ENCODE data around the gene TTLL12.
"Not testable (repeated sequence)": the region's sequence is repeated elsewhere in the genome, so short reads cannot be mapped to it uniquely, and the experiment has no call there.

The TTLL12 gene

GRCh38 chr22:43151251-43152002, 35.5 kb downstream of the TTLL12 start, which contains the start of gene TSPO:
TSS of gene TSPO (plus strand) at chr22:43151559. CDS start at chr22:43159239, 7,680 bp downstream.
- peak within 1 kb of the TSS; percentile 52 for H3K4me3 ChIP-seq (ENCODE audit: low read depth, low read length)
- TF ChIP-seq, protein P1, sequence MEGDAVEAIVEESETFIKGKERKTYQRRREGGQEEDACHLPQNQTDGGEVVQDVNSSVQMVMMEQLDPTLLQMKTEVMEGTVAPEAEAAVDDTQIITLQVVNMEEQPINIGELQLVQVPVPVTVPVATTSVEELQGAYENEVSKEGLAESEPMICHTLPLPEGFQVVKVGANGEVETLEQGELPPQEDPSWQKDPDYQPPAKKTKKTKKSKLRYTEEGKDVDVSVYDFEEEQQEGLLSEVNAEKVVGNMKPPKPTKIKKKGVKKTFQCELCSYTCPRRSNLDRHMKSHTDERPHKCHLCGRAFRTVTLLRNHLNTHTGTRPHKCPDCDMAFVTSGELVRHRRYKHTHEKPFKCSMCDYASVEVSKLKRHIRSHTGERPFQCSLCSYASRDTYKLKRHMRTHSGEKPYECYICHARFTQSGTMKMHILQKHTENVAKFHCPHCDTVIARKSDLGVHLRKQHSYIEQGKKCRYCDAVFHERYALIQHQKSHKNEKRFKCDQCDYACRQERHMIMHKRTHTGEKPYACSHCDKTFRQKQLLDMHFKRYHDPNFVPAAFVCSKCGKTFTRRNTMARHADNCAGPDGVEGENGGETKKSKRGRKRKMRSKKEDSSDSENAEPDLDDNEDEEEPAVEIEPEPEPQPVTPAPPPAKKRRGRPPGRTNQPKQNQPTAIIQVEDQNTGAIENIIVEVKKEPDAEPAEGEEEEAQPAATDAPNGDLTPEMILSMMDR (IDR thresholded peaks at IDR 0.05; ENCODE audit: borderline replicate concordance, insufficient read depth, low read depth, low read length), result no peak

DNA sequence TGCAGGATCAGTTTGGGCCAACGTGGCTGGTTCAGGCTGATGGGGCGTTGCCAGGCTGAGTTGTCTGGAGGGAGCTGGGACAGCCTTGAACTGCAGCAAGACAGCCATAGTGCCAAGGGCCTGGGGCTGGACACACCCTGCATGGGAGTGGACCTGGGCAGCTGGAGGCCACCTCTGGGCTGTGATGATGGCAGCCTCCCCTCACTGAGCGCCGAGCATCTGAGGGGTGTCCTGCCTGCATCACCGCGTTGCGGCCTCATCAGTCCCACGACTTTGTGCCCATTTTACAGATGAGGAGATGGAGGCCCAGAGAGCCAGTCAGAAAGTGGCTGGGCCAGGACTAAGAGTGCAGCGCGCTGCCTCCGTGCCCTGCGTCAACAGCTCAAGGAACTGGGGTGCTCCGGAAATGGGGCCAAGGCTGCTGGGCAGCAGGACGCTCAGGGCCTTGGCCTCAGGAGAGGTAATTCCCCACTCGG, 36.2 kb downstream of the TTLL12 start:
- H3K4me3 ChIP-seq (ENCODE audit: low read depth, low read length), result peak overlapping the region; percentile 52
- TF ChIP-seq, protein P1 (IDR thresholded peaks at IDR 0.05; ENCODE audit: borderline replicate concordance, insufficient read depth, low read depth, low read length), result no peak

DNA sequence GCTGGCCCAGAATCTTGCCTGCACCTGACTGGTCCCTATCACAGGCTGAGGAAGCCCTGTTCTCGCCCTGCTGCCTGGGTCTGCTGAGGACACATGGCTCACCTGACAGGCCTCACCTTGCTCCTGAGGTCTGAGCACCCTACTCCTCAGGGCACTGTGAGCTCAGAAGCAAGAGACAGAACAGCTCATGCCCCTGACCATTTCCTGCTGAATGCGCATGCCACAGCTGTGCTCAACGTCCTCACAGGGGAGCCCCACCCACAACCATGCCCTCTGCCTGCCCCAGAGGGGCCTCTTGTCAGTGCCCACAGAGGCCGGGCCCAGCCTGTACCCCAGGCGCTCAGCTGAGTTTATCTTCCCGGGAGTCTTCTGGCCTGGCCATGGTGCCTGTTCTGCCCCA, 38.4 kb downstream of the TTLL12 start:
- TF ChIP-seq, protein P1 (IDR thresholded peaks at IDR 0.05; ENCODE audit: borderline replicate concordance, insufficient read depth, low read depth, low read length), result no peak
- no peak overlapping the region for H3K4me3 ChIP-seq (ENCODE audit: low read depth, low read length)

DNA sequence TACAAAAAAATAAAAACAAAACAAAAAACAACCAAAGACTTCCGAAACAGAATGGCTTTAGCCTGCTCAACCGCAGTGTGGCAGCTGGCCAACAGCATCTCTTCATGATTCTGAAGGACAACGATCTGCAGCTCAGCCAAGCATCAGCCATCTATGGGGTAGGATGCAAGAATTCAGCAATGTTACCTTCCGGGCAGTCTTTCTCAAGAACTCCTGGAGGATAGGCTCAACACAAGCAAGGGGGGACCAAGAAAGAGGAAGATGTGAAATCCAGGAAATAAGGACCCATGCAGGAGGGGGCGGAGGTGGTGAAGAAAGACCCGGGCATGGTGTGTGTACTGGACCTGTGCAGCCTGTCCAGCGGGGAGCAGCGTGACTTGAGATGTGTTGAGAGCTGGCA, 39.1 kb downstream of the TTLL12 start:
- TF ChIP-seq, protein P1 (IDR thresholded peaks at IDR 0.05; ENCODE audit: borderline replicate concordance, insufficient read depth, low read depth, low read length), result no peak
- H3K4me3 ChIP-seq (ENCODE audit: low read depth, low read length), result no peak overlapping the region

- H3K4me3 ChIP-seq (ENCODE audit: low read depth, low read length), result not testable (repeated sequence)
Measured at GRCh38 chr22:43146332-43146731, 40.6 kb downstream of the TTLL12 start.

GRCh38 chr22:43145371-43145770, 41.6 kb downstream of the TTLL12 start:
- not testable (repeated sequence) for H3K4me3 ChIP-seq (ENCODE audit: low read depth, low read length)

DNA sequence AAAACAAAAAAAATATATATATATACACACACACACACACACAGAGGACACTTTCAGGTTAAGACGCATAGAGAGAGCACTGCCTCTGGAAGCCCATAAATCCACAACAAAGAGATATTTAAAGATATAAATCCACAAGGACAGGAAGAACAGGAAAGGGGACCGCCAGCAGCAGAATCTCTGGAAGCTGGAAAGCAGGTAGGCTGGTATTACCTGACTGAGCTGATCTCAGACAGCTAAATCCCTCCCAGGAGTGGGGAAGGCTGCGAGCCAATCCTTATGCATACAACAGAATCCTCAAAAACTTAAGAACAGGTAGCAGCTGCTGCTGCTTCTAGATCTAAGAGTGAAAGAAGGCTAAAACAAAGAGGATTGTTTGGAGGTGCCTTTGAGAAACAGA, 42.0 kb downstream of the TTLL12 start:
- H3K4me3 ChIP-seq (ENCODE audit: low read depth, low read length), result no peak overlapping the region
- TF ChIP-seq, protein P1 (IDR thresholded peaks at IDR 0.05; ENCODE audit: borderline replicate concordance, insufficient read depth, low read depth, low read length), result no peak

DNA sequence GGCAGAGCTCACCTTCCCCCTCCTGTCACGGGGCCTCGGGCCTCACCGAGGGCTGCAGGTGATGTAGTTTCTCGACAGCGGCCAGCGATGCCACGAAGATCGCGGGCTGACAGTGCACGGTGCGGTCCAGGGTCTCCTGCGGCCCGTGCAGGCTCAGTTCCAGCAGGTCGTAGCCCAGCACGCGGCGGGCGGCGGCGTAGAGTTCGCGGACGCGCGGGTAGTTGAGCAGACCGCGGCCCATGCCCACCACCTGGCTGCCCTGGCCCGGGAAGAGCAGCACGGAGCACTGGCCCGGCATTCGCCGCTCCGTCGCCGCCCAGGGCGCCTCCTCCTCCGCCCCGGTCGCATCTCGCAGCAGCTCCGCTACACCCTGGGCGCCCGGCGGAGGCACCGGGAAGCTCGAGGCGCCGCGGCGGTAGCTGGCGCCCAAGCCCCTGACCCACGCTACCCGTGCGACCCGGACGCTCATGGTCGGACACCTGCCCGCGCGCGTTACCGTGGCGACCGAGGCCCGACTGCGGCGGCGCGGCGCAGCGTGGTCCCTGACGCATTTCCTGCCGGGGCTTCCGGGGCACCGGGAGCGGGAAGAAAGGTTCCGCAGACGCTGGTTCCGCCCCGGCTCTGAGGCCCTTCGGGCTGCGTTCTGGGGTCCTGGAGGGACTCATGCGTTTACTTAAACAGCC, 43.9 kb downstream of the TTLL12 start, which contains the start of gene MCAT:
MCAT (minus strand) TSS at position 519 of the 683 bp plus-strand sequence; CDS start at position 469, 50 bp downstream.
- peak within 1 kb of the TSS; percentile 99 for H3K4me3 ChIP-seq (ENCODE audit: low read depth, low read length)
- TF ChIP-seq, protein P1 (IDR thresholded peaks at IDR 0.05; ENCODE audit: borderline replicate concordance, insufficient read depth, low read depth, low read length), result no peak

All from GM12875 (cell line).